Measurements from ENCODE around the gene GALR3.
A peak's percentile ranks its signal among the peaks of the same experiment; 100 is the strongest.

The GALR3 gene

DNA sequence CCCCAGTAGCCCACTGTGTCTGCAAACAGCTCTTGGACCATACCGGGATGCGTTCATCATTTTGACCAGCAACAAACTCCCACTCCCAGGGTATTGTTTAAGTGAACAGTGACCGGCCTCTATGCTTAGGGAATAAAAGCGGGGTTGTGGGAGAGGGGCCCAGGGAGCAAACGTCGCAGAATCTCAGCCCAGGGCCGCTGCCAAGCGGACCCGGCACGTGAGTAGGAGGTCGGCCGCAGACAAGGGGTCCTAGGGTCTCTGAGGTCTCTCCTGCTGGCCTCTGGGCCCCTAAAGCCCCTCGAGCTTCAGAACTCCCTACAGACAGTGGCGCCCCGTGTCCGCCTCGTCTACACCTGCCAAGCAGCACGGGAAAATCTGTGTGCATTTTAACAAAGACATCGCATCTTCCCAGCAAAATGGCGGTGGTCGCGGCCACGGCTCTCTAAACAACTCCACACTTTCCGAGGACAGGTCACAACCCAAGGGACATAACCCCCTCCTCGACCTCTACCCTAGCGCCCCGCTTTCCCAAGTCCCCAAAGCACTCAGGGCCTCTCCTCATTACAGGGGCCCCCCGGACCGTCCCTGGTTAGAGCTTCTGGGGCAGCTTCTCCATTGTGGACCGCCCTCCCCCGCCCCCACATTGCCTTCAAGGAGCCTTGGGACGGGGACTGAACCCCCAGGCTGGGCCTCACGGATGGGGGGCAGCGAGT, 19.4 kb upstream of the GALR3 start:
- no peak for DNase-seq

DNA sequence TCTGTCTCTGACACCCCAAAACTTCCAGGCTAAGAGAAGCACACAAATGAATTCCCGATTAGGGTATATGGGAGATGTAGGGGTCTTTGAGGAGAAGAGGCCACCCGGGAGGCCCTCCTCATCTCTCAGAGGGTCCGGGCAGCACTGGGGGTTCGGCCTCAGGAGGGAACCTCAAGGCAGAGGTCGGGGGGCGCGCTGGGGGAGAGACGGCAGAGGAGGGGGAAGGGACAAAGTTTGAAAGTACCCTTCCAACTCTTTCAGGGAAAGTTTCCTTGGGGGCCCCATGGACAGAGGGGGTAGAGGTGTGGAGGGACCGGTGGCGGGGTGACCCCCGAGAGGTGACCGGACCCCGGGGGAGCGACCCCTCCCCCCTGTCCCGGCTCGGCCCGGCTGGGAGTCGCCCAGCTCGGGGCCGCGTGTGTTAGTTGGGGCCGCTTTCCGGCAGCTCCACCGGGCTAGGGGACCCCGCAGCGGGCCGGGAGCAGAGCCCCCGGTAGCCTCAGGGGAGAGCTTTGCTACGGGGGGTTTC, 18.8 kb upstream of the GALR3 start:
- DNase-seq: no peak

GRCh38 chr22:37804881-37805809, 18.0 kb upstream of the GALR3 start:
- DNase-seq: peak; percentile 81

DNA sequence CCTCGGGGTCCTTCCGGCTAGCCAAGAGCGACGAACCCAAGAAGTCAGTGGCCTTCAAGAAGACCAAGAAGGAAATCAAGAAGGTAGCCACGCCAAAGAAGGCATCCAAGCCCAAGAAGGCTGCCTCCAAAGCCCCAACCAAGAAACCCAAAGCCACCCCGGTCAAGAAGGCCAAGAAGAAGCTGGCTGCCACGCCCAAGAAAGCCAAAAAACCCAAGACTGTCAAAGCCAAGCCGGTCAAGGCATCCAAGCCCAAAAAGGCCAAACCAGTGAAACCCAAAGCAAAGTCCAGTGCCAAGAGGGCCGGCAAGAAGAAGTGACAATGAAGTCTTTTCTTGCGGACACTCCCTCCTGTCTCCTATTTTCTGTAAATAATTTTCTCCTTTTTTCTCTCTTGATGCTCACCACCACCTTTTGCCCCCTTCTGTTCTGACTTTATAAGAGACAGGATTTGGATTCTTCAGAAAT, 17.3 kb upstream of the GALR3 start:
- DNase-seq: no peak

DNA sequence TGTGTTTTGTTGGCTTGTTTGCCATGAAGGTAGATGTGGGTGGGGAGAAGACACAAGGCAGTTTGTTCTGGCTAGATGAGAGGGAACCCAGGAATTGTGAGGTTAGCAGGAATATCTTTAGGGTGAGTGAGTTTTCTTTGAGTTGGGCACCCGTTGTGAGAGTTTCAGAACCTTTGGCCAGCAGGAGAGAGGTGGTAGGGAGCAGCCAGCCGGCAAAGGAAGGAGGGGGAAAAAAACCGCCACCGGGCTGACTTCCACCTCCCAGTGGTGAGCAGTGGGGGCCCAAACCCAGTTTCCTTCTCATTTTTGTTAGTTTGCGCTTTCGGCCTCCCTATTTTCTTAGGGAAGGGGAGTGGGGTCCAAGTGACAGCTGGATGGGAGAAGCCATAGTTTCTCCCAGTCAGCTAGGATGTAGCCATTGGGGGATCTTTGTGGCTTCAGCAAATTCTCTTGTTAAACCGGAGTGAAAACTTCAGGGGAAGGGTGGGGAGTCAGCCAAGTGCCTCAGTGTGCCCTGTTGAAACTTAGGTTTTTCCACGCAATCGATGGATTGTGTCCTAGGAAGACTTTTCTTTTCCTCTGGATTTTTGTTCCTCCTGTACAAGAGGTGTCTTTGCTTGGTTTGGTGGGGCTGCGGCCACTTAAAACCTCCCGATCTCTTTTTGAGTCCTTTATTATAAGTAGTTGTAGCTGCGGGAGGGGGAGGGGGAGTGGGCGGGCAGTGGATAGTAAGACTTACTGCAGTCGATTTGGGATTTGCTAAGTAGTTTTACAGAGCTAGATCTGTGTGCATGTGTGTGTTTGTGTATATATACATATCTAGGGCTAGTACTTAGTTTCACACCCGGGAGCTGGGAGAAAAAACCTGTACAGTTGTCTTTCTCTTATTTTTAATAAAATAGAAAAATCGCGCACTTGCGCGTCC, 16.5 kb upstream of the GALR3 start:
- DNase-seq: peak; percentile 42

- peak; percentile 96 for DNase-seq
These were observed 15.5 kb upstream of the GALR3 start, which contains the start of gene GCAT for GRCh38 chr22:37807410-37808293. TSS of gene GCAT (plus strand) at chr22:37807934. CDS start at chr22:37807968, 34 bp downstream.

DNA sequence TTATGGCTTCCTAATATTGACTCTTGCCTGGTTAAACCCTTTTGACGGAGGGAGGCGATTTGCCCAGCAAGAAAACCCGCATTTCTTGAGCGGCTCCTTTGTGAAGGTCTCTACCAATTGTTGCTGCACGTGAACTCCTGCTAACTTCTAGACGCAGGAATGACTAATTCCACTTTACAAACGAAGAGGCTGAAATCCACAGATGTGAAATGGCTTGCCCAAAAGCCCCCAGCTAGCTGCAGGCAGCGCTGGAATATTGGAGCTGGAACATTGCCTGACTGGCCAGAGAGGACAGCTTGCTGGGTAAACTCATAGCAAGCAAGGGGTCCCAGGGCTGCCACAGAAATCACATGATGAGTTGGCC, 14.9 kb upstream of the GALR3 start:
- no peak for DNase-seq

- DNase-seq: no peak
These were observed 13.4 kb upstream of the GALR3 start for GRCh38 chr22:37809672-37810333.

- DNase-seq: no peak
These were observed 11.3 kb upstream of the GALR3 start for GRCh38 chr22:37811867-37812266.

DNA sequence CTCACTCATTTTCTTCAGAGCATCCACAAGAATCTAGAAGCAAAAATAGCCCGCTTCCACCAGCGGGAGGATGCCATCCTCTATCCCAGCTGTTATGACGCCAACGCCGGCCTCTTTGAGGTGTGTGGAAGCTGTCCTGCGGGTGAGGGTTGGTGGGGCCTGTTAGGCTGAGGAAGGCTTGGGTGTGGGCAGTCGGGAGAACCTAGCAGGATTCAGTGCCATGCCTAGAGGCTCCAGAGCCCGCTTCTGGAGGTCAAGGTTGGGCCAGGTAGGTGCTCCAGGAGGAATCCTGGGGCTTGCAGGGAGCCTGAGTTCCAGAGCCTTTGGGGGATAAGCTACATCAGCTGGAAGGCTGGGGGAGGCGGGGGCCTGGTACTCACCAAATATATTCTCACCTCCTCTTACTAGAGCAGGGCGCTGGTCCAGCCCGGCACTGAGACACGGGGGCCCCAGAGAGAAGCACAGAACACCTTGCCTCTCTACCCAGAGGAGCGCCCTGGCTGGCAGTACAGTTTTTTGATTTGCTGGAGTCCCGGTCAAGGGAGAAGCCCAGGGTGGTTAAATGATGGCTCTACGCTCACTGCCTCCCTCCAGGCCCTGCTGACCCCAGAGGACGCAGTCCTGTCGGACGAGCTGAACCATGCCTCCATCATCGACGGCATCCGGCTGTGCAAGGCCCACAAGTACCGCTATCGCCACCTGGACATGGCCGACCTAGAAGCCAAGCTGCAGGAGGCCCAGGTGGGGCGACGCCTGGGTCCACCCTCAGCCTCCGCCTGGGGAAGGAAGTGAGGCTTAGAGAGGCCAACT, 10.1 kb upstream of the GALR3 start:
- DNase-seq: no peak

GRCh38 chr22:37815593-37815992, 7.6 kb upstream of the GALR3 start:
- DNase-seq: no peak

DNA sequence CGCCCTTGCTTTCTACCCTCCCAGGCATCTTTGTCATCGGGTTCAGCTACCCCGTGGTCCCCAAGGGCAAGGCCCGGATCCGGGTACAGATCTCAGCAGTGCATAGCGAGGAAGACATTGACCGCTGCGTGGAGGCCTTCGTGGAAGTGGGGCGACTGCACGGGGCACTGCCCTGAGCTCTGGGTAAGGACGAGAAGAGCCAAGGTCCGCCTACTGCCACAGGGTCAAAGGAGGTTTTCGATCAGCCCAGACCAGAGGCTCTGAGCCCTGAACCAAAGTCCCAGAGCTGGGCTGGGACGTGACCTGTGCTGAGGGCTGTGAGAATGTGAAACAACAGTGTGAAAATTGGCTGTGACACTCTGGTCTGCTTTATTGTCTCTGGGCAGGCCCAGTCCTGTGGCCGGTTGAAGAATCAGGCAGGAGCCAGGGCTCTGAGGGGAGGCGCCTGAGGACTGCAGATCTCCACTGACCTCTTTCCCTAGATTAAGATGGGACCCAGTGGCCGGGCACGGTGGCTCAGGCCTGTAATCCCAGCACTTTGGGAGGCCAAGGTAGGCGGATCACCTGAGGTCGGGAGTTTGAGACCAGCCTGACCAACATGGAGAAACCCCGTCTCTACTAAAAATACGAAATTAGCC, 6.5 kb upstream of the GALR3 start:
- no peak for DNase-seq

DNA sequence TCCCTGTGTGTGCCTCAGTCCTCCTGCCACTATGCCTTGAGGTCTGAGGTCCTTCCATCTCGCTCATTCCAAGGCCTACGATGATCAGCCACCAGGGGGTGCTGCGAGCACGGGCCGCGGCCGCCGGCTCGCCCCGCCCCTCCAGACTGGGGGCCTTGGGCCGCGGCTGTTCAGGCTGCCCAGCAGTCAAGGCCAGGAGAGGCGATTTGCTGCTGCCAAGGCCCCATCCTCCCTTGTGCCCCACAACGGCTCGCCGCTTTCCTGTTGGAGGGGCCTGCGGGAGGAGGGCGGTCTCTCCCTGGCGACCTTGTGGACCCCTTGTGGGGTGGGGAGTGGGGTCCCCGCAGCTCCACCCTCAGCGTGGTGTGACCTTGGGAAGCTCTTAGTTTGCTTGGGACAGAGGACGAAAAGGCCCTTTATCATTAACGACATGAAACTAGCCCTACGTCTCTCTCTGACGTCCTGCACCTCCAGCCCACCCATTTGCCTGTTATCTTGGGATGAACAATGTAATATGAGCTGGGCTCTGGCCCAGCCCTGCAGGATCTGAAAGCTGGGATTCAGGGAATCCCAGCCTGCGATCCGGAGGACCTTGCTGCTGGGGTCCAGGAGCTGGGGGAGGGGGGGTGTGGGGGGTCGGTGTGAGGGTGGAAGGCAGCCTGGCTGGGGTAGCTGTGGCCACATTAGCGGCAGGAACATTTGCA, 5.3 kb upstream of the GALR3 start:
- DNase-seq: peak; percentile 70

- DNase-seq: peak; percentile 50
These were observed 4.6 kb upstream of the GALR3 start for GRCh38 chr22:37818409-37819104.

DNA sequence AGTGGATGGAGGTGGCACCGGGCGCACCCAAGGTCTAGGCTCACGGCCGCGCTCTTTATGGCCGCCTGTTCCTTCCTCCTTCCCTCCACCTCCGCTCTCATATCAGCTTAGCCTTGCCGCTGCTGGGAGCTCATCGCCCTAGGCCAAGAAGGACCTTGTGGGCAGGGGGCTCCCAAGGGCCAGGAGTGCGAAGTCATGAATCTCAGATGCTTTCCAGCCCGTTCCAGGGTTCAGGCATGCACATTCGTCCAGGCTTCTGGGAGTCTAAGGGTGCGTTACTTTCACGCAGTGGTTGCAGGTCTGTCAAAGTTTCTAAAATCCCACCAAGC, 4.1 kb upstream of the GALR3 start:
- no peak for DNase-seq

- DNase-seq: no peak
These were observed 2.8 kb upstream of the GALR3 start for GRCh38 chr22:37820350-37820749.

DNA sequence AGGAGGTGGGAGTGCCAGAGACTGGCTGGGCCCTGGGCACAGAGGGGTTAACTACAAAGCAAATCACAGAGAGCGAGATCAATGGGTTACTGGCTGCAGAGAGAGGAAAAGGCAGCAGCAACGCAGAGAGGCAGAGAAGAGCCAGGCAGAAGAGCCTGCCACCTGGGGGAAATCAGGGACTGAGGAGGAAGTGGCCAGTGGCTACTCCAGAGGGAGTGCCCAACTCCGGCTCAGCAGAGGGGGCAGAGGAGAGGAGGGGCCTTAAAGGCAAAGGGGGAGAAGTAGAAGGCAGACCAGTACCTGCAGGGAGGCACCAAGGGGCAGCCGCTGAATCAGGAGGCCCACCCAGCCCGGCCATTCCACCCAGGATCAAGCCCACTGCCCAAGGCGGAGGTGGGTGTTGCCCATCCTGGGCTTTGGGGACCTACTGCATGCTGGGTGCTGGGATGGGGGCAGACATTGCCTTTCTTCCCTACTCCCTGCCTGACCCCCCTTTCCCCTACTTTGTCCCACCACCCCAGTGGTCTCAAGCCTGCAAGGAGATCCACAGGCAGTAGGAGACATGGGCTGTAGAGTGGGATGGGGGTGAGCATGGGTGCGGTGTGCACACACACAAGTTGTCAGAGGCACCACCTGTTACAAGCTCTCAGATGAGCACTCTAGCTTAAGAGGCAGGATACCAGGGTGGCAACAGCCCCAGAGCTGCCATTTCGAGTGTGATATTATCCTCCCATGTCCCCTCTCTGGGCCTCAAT, 926 bp upstream of the GALR3 start:
- no peak for DNase-seq
